ENCODE measurements around the gene KCNK7.
"Not testable (repeated sequence)": the region's sequence is repeated elsewhere in the genome, so short reads cannot be mapped to it uniquely, and the experiment has no call there.

KCNK7 gene

GRCh38 chr11:65571420-65571819 lies 24.2 kb downstream of the KCNK7 start:
- peak overlapping the region; percentile 92 for H3K27ac ChIP-seq (ENCODE audit: low read length)
- peaks cover 5 to 7% of the 10 kb centered on the region in 2 donors for H3K36me3 ChIP-seq (ENCODE audit: control insufficient read depth in 2 of 2, insufficient read depth in 2 of 2, low read length in 2 of 2)
- H3K9ac ChIP-seq (ENCODE audit: low read length in 2 of 2) = peak overlapping the region; percentile 86 to 95
- peak overlapping the region; percentile 96 for H3K4me3 ChIP-seq (ENCODE audit: low read length in 2 of 2)
- peaks cover 70% of the 10 kb centered on the region for H3K4me1 ChIP-seq (ENCODE audit: control insufficient read depth, insufficient read depth, low read length)
- H3K27me3 ChIP-seq (ENCODE audit: control insufficient read depth in 1 of 2, insufficient read depth in 2 of 2, low read length in 2 of 2) = no peaks in the 10 kb centered on the region
- H3K9me3 ChIP-seq (ENCODE audit: control insufficient read depth in 2 of 2, low read length in 2 of 2) = no peaks in the 10 kb centered on the region

GRCh38 chr11:65569973-65570918 lies 25.4 kb downstream of the KCNK7 start, which contains the start of gene ZNRD2:
TSS of gene ZNRD2 (plus strand) at chr11:65570477. CDS start at chr11:65570492, 15 bp downstream.
- H3K4me1 ChIP-seq (ENCODE audit: control insufficient read depth, insufficient read depth, low read length) = peaks cover 65% of the 10 kb centered on the region
- peak within 1 kb of the TSS; percentile 96 for H3K4me3 ChIP-seq (ENCODE audit: low read length in 2 of 2)
- H3K27ac ChIP-seq (ENCODE audit: low read length) = peak within 1 kb of the TSS; percentile 92
- peaks cover 5 to 7% of the 10 kb centered on the region in 2 donors for H3K36me3 ChIP-seq (ENCODE audit: control insufficient read depth in 2 of 2, insufficient read depth in 2 of 2, low read length in 2 of 2)
- peak within 1 kb of the TSS; percentile 86 to 95 for H3K9ac ChIP-seq (ENCODE audit: low read length in 2 of 2)
- H3K9me3 ChIP-seq (ENCODE audit: control insufficient read depth in 2 of 2, low read length in 2 of 2) = no peaks in the 10 kb centered on the region
- no peaks in the 10 kb centered on the region for H3K27me3 ChIP-seq (ENCODE audit: control insufficient read depth in 1 of 2, insufficient read depth in 2 of 2, low read length in 2 of 2)

- H3K9ac ChIP-seq (ENCODE audit: low read length in 2 of 2) = peak overlapping the region; percentile 86 to 95
- H3K27ac ChIP-seq (ENCODE audit: low read length) = peak overlapping the region; percentile 92
- H3K36me3 ChIP-seq (ENCODE audit: control insufficient read depth in 2 of 2, insufficient read depth in 2 of 2, low read length in 2 of 2) = peaks cover 5 to 7% of the 10 kb centered on the region in 2 donors
- H3K27me3 ChIP-seq (ENCODE audit: control insufficient read depth in 1 of 2, insufficient read depth in 2 of 2, low read length in 2 of 2) = no peaks in the 10 kb centered on the region
- peak overlapping the region; percentile 96 for H3K4me3 ChIP-seq (ENCODE audit: low read length in 2 of 2)
- peaks cover 58% of the 10 kb centered on the region for H3K4me1 ChIP-seq (ENCODE audit: control insufficient read depth, insufficient read depth, low read length)
- H3K9me3 ChIP-seq (ENCODE audit: control insufficient read depth in 2 of 2, low read length in 2 of 2) = no peaks in the 10 kb centered on the region
Observed at GRCh38 chr11:65569164-65569972, 26.2 kb downstream of the KCNK7 start.

- Histone ChIP-seq H3K4me1 (ENCODE audit: control insufficient read depth, insufficient read depth, low read length) (peaks cover 36% of the 10 kb centered on the region), H3K9ac (ENCODE audit: low read length in 2 of 2) (no peak overlapping the region), H3K9me3 (ENCODE audit: control insufficient read depth in 2 of 2, low read length in 2 of 2) (no peaks in the 10 kb centered on the region), H3K4me3 (ENCODE audit: low read length in 2 of 2) (no peak overlapping the region), H3K27ac (ENCODE audit: low read length) (peak overlapping the region; percentile 41), H3K27me3 (ENCODE audit: control insufficient read depth in 1 of 2, insufficient read depth in 2 of 2, low read length in 2 of 2) (no peaks in the 10 kb centered on the region), H3K36me3 (ENCODE audit: control insufficient read depth in 2 of 2, insufficient read depth in 2 of 2, low read length in 2 of 2) (peaks cover 3 to 7% of the 10 kb centered on the region in 2 donors)
Observed at GRCh38 chr11:65565624-65566453, 29.8 kb downstream of the KCNK7 start.

GRCh38 chr11:65564879-65565559 lies 30.6 kb downstream of the KCNK7 start:
- H3K9ac ChIP-seq (ENCODE audit: low read length in 2 of 2); H3K36me3 ChIP-seq (ENCODE audit: control insufficient read depth in 2 of 2, insufficient read depth in 2 of 2, low read length in 2 of 2); H3K9me3 ChIP-seq (ENCODE audit: control insufficient read depth in 2 of 2, low read length in 2 of 2); H3K27me3 ChIP-seq (ENCODE audit: control insufficient read depth in 1 of 2, insufficient read depth in 2 of 2, low read length in 2 of 2); H3K4me3 ChIP-seq (ENCODE audit: low read length in 2 of 2): not testable (repeated sequence)
- peaks cover 39% of the 10 kb centered on the region for H3K4me1 ChIP-seq (ENCODE audit: control insufficient read depth, insufficient read depth, low read length)
- peak overlapping the region; percentile 41 for H3K27ac ChIP-seq (ENCODE audit: low read length)

- Histone ChIP-seq H3K27me3 (ENCODE audit: control insufficient read depth in 1 of 2, insufficient read depth in 2 of 2, low read length in 2 of 2) (no peaks in the 10 kb centered on the region), H3K36me3 (ENCODE audit: control insufficient read depth in 2 of 2, insufficient read depth in 2 of 2, low read length in 2 of 2) (peaks cover 1 to 7% of the 10 kb centered on the region in 2 donors), H3K9ac (ENCODE audit: low read length in 2 of 2) (peak overlapping the region in 1 of 2 donors; percentile 29), H3K4me3 (ENCODE audit: low read length in 2 of 2) (no peak overlapping the region), H3K9me3 (ENCODE audit: control insufficient read depth in 2 of 2, low read length in 2 of 2) (no peaks in the 10 kb centered on the region), H3K4me1 (ENCODE audit: control insufficient read depth, insufficient read depth, low read length) (peaks cover 40% of the 10 kb centered on the region), H3K27ac (ENCODE audit: low read length) (peak overlapping the region; percentile 31)
Observed at GRCh38 chr11:65563601-65564000, 32.0 kb downstream of the KCNK7 start.

GRCh38 chr11:65562788-65563187 lies 32.8 kb downstream of the KCNK7 start:
- peaks cover 0 to 2% of the 10 kb centered on the region in 2 donors for H3K36me3 ChIP-seq (ENCODE audit: control insufficient read depth in 2 of 2, insufficient read depth in 2 of 2, low read length in 2 of 2)
- peak overlapping the region in 1 of 2 donors; percentile 13 for H3K9ac ChIP-seq (ENCODE audit: low read length in 2 of 2)
- H3K9me3 ChIP-seq (ENCODE audit: control insufficient read depth in 2 of 2, low read length in 2 of 2) = no peaks in the 10 kb centered on the region
- peak overlapping the region; percentile 31 for H3K27ac ChIP-seq (ENCODE audit: low read length)
- peaks cover 33% of the 10 kb centered on the region for H3K4me1 ChIP-seq (ENCODE audit: control insufficient read depth, insufficient read depth, low read length)
- no peaks in the 10 kb centered on the region for H3K27me3 ChIP-seq (ENCODE audit: control insufficient read depth in 1 of 2, insufficient read depth in 2 of 2, low read length in 2 of 2)
- no peak overlapping the region for H3K4me3 ChIP-seq (ENCODE audit: low read length in 2 of 2)

- Histone ChIP-seq H3K27ac (ENCODE audit: low read length) (no peak overlapping the region), H3K27me3 (ENCODE audit: control insufficient read depth in 1 of 2, insufficient read depth in 2 of 2, low read length in 2 of 2) (no peaks in the 10 kb centered on the region), H3K9ac (ENCODE audit: low read length in 2 of 2) (no peak overlapping the region), H3K4me3 (ENCODE audit: low read length in 2 of 2) (no peak overlapping the region), H3K9me3 (ENCODE audit: control insufficient read depth in 2 of 2, low read length in 2 of 2) (no peaks in the 10 kb centered on the region), H3K4me1 (ENCODE audit: control insufficient read depth, insufficient read depth, low read length) (peaks cover 36% of the 10 kb centered on the region), H3K36me3 (ENCODE audit: control insufficient read depth in 2 of 2, insufficient read depth in 2 of 2, low read length in 2 of 2) (peaks cover 0 to 2% of the 10 kb centered on the region in 2 donors)
Observed at GRCh38 chr11:65562020-65562419, 33.6 kb downstream of the KCNK7 start.

- H3K9me3 ChIP-seq (ENCODE audit: control insufficient read depth in 2 of 2, low read length in 2 of 2) = no peaks in the 10 kb centered on the region
- H3K4me3 ChIP-seq (ENCODE audit: low read length in 2 of 2) = peak overlapping the region in 1 of 2 donors; percentile 8
- no peaks in the 10 kb centered on the region for H3K27me3 ChIP-seq (ENCODE audit: control insufficient read depth in 1 of 2, insufficient read depth in 2 of 2, low read length in 2 of 2)
- H3K36me3 ChIP-seq (ENCODE audit: control insufficient read depth in 2 of 2, insufficient read depth in 2 of 2, low read length in 2 of 2) = no peaks in the 10 kb centered on the region
- peak overlapping the region; percentile 97 for H3K27ac ChIP-seq (ENCODE audit: low read length)
- H3K9ac ChIP-seq (ENCODE audit: low read length in 2 of 2) = peak overlapping the region; percentile 12 to 36
- H3K4me1 ChIP-seq (ENCODE audit: control insufficient read depth, insufficient read depth, low read length) = peaks cover 46% of the 10 kb centered on the region
Observed at GRCh38 chr11:65560555-65561418, 34.8 kb downstream of the KCNK7 start.
